Cardiac muscle cell (in vitro differentiated cells and primary cell): Measurements from ENCODE around the gene TNFRSF8. TPM values are rescaled to one million over a fixed set of nuclear protein-coding genes. Genes with fewer than 3 reads are reported as not detected.

Experiments
- DNase-seq, 2 donors: peaks; one replicate each; pipeline versions ENCODE4 v3.0.0 to v3.0.0-alpha.2; 2010 to 2017; ENCODE audit warnings: low read depth in 1 of 2, low spot score in 1 of 2
- H3K27ac ChIP-seq: fragments of 200-600 bp; sonication (generic); 2 replicates; pipeline ENCODE4 v1.5.1; 2016
- H3K27me3 ChIP-seq: fragments of 200-600 bp; sonication (generic); 2 replicates; pipeline ENCODE4 v1.6.0; 2016; ENCODE audit warnings: control low read depth
- H3K36me3 ChIP-seq: fragments of 200-600 bp; sonication (generic); 2 replicates; pipeline ENCODE4 v1.5.1; 2016; ENCODE audit warnings: control low read depth
- H3K4me1 ChIP-seq: fragments of 200-600 bp; sonication (generic); 2 replicates; pipeline ENCODE4 v1.8.1; 2017; ENCODE audit warnings: low read depth, mild to moderate bottlenecking, mixed run types
- H3K4me3 ChIP-seq: fragments of 200-600 bp; sonication (generic); 2 replicates; pipeline ENCODE4 v1.5.1; 2016; ENCODE audit warnings: mild to moderate bottlenecking
- H3K9me3 ChIP-seq: fragments of 200-600 bp; sonication (generic); 2 replicates; pipeline ENCODE4 v1.5.1; 2017; ENCODE audit warnings: low read depth, mild to moderate bottlenecking, control low read depth
- polyA plus RNA-seq: library from polyadenylated mRNA; unstranded; fragments of >200 nt; fragmentation: Nextera tagmentation; extraction: Ambion mirVana; gene quantifications from 2 replicates; pipeline ENCODE4 v1.2.1, GENCODE V29; 2016
- total RNA-seq: library from RNA; depleted of rRNA; stranded (reverse); fragments of >200 nt; gene quantifications from 2 replicates; pipeline ENCODE4 v1.2.3, GENCODE V29; 2016
- TF ChIP-seq, protein P1 (sequence below): IDR thresholded peaks from 2 replicates; pipeline ENCODE4 v1.5.1; 2012; ENCODE audit warnings: low read depth, mild to moderate bottlenecking, low read length

Gene TNFRSF8
- total and polyA plus RNA-seq, 2 experiments from 2014 or later = 0.06 TPM; not detected in 1

DNA sequence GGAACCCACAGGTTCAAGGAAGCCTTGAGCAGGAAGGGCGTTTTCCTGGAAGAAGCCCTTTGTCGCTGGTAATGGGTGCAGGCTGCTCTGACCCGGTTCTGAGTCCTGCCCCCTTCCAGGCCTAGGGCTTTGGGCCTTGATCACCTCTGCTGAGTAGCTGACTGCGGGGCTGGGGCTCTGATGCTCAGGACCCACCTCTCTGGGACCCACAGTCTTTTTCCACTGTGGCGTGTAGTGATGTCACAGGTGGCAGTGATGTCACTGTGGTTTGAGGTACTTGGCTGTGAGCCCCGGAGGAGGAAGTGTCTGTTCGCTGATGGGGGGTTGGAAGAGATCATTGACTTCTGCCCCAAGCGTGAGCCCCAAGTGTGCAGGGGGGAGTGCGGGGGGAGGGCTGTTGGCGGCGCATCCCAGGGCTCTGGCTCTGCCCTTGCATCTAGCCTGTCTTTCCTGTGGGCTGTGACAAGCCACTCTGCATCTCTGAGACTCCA is 110.6 kb downstream of the TNFRSF8 start:
- Histone ChIP-seq H3K4me1 (no peaks in the 10 kb centered on the region), H3K27me3 (peaks cover 10% of the 10 kb centered on the region), H3K4me3 (no peak overlapping the region), H3K36me3 (no peaks in the 10 kb centered on the region), H3K27ac (no peak overlapping the region), H3K9me3 (no peaks in the 10 kb centered on the region)
- DNase-seq = peak in 1 of 2 donors; percentile 30
- TF ChIP-seq, protein P1, sequence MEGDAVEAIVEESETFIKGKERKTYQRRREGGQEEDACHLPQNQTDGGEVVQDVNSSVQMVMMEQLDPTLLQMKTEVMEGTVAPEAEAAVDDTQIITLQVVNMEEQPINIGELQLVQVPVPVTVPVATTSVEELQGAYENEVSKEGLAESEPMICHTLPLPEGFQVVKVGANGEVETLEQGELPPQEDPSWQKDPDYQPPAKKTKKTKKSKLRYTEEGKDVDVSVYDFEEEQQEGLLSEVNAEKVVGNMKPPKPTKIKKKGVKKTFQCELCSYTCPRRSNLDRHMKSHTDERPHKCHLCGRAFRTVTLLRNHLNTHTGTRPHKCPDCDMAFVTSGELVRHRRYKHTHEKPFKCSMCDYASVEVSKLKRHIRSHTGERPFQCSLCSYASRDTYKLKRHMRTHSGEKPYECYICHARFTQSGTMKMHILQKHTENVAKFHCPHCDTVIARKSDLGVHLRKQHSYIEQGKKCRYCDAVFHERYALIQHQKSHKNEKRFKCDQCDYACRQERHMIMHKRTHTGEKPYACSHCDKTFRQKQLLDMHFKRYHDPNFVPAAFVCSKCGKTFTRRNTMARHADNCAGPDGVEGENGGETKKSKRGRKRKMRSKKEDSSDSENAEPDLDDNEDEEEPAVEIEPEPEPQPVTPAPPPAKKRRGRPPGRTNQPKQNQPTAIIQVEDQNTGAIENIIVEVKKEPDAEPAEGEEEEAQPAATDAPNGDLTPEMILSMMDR = no peak

DNA sequence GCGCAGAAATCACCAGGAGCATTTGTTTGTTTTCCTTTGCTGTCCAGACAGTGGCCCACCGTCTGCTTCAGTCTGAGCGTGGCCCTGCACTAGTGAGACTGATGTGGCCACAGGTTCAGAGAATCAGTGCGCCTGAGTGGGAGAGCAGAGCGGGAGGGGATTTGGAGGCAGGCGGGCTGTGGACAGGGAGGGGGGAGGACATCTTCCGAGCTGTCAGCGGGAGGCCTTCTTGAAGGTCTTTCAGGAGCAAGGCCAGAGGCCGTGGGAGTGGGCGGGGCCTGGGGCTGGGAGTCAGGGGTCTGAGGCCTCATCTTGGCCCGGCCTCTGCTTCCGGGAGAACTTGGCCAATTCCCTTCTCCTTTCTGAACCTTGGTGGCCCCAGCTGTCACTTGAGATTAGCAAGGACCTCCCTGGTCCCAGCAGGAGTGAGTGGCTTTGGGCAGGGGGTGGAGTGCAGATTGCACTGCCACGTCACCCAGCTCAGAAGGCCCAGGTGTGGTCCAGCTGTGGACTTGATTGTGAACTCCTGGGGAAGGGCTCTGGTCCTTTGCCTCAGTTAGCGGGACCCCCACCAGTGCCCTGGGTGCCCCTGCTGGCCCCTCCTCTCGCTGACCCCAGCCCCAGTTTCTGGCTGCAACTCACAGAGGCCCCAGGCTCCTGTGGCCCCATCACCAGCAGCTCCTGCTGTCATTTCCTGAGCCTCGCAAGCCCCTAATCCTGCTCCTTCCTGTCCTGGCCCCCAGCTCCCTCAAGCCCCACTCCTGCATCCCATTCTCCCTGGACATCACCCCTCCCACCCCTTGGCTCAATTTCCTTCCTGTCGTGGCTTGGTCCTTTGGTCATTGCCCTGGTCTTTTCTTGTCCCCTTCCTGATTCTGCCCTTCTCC is 112.1 kb downstream of the TNFRSF8 start:
- TF ChIP-seq, protein P1 = no peak
- peak; percentile 30 to 52 for DNase-seq

DNA sequence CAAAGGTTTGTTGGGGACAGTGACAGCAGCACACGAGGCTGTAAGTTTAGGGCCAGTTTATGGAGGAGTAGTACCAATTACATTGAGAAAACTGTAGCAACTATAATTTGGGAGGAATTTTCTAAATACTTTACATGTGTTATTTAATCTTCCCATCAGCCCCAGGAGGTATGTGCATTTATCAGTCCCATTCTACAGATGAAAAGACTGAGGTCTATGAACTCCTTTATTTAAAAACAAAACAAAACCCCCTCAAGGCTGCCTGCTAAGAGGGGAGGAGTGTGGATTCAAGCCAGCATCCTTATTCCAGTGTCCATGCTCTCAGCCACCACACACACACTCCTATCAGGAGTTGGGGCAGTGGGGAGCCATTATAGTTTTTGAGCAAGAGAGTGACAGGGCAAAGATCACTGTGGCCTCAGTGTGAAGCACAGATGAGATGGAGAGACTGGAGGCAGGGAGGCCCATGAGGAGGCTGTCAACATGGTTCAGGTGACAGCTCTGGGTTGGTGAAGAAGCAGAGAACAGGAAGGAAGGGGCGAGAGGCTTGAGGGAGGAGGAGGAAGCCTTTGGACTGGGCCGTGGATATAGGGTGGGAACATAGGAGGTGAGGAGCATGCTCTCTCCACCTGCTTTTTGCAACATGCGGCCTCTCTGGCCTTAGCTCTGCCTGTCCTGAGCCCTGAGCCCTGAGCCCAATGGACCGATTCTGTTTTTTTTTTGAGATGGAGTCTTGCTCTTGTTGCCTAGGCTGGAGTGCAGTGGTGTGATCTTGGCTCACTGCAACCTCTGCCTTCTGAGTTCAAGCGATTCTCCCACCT is 113.4 kb downstream of the TNFRSF8 start:
- Histone ChIP-seq H3K4me1 (no peaks in the 10 kb centered on the region), H3K36me3 (no peaks in the 10 kb centered on the region), H3K27ac (no peak overlapping the region), H3K4me3 (no peak overlapping the region), H3K9me3 (no peaks in the 10 kb centered on the region), H3K27me3 (no peaks in the 10 kb centered on the region)
- TF ChIP-seq, protein P1 = no peak
- no peak for DNase-seq

More for the DNA sequence above, 112.1 kb downstream of the TNFRSF8 start:
- H3K36me3 ChIP-seq = no peaks in the 10 kb centered on the region
- H3K9me3 ChIP-seq = no peaks in the 10 kb centered on the region
- H3K4me1 ChIP-seq = no peaks in the 10 kb centered on the region
- no peaks in the 10 kb centered on the region for H3K27me3 ChIP-seq
- H3K27ac ChIP-seq = no peak overlapping the region
- no peak overlapping the region for H3K4me3 ChIP-seq

DNA sequence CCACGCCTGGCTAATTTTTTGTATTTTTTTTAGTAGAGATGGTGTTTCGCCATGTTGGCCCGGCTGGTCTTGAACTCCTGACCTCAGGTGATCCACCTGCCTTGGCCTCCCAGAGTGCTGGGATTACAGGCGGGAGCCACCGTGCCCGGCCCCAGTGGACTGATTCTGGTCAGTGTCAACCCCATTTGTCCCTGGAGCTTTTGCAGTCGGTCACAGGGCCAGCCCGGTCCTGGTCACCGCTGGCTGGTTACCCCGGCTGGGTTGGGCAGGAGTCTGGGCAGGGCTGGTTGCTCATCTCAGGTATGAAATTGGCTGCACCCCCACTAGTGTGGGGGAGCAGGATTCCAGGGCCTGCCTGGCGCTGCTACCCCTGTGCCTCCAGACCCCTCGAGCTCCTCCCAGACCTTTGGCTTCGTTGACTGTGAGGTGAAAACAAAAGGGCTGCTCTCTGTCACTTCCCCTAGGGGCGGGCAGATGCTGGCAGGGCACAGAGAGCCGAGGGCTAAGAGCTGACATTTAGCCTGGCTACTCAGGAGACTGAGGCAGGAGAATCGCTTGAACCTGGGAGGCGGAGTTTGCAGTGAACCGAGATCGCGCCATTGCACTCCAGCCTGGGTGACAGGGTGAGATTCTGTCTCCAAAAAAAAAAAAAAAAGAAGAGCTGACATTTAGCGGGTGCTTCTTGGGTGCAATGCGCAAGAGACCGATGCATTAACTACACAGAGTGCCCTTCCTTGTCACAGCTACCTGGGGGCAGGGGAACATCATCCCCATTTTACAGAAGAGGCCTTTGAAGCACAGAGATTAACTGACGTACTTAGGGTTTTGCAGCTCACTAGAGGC is 114.3 kb downstream of the TNFRSF8 start:
- Histone ChIP-seq H3K27ac (no peak overlapping the region), H3K27me3 (no peaks in the 10 kb centered on the region), H3K4me3 (no peak overlapping the region), H3K36me3 (no peaks in the 10 kb centered on the region), H3K4me1 (no peaks in the 10 kb centered on the region), H3K9me3 (no peaks in the 10 kb centered on the region)
- DNase-seq = no peak
- TF ChIP-seq, protein P1 = no peak

DNA sequence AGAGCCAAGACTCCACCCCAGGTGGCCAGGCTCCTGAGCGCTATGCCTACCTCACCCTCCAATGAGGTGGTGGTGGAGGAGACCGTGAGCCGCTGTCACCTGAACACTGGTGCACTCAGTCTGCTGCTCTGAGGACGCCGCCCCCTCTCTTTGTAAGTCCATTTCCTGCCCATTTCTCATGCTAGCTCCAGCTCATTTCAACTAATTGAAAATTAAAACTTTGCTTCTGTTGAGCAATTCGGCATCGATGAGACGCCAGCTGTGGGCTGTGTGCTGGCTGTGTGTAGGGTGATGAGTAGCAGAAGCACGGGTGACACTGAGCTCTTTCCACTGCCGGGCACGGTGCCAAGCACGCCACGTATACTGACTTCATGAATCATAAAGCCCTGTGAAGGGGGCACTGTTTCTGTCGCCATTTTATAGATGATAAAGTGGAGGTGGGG is 114.9 kb downstream of the TNFRSF8 start:
- TF ChIP-seq, protein P1 = no peak
- peak in 1 of 2 donors; percentile 92 for DNase-seq
- H3K4me1 ChIP-seq = no peaks in the 10 kb centered on the region
- H3K9me3 ChIP-seq = no peaks in the 10 kb centered on the region
- H3K36me3 ChIP-seq = no peaks in the 10 kb centered on the region
- H3K27ac ChIP-seq = no peak overlapping the region
- no peaks in the 10 kb centered on the region for H3K27me3 ChIP-seq
- H3K4me3 ChIP-seq = no peak overlapping the region
